Measurements from ENCODE around the gene DNAJC7. TPM values are rescaled to one million over a fixed set of nuclear protein-coding genes. Genes with fewer than 3 reads are reported as not detected.
"Not testable (repeated sequence)": the region's sequence is repeated elsewhere in the genome, so short reads cannot be mapped to it uniquely, and the experiment has no call there.

Gene DNAJC7
- total RNA-seq, 1 donor from 2014 or later, result 92.5 TPM

- no peak for DNase-seq (ENCODE audit: low spot score)
- H3K79me2 ChIP-seq (ENCODE audit: low read depth), result peaks cover 6% of the 10 kb centered on the region
- no peaks in the 10 kb centered on the region for H4K20me1 ChIP-seq (ENCODE audit: low read depth)
- H3F3A ChIP-seq (ENCODE audit: low read depth), result no peaks in the 10 kb centered on the region
- H2AFZ ChIP-seq (replicated peaks), result no peak overlapping the region
- H3K36me3 ChIP-seq, result no peaks in the 10 kb centered on the region
- peaks cover 4% of the 10 kb centered on the region for H3K4me1 ChIP-seq
- Mint-ChIP-seq H3K27me3 (ENCODE audit: insufficient read depth, low read depth) (peaks cover 2% of the 10 kb centered on the region), H3K9me3 (no peaks in the 10 kb centered on the region), H3K4me3 (no peak overlapping the region), H3K36me3 (peaks cover 7% of the 10 kb centered on the region), H3K27ac (peak overlapping the region; percentile 6), H3K4me1 (peaks cover 7% of the 10 kb centered on the region)
- H3K9me3 ChIP-seq (ENCODE audit: low read depth), result no peaks in the 10 kb centered on the region
- no peak overlapping the region for H3K27ac ChIP-seq
- H3K4me3 ChIP-seq, result no peak overlapping the region
- no peak overlapping the region for H3K4me2 ChIP-seq
- TF ChIP-seq EZH2 (IDR thresholded peaks at IDR 0.05) (no peak), EZH2phosphoT487 (IDR thresholded peaks at IDR 0.05) (no peak), CTCF (IDR thresholded peaks at IDR 0.05) (no peak)
- H3K27me3 ChIP-seq, result no peaks in the 10 kb centered on the region
- H3K9ac ChIP-seq, result no peak overlapping the region
These were observed 81.6 kb downstream of the DNAJC7 start for GRCh38 chr17:41935641-41936040.

- peaks cover 16% of the 10 kb centered on the region for H3K79me2 ChIP-seq (ENCODE audit: low read depth)
- H3K4me1 ChIP-seq, result peaks cover 9% of the 10 kb centered on the region
- H2AFZ ChIP-seq (replicated peaks), result no peak overlapping the region
- DNase-seq (ENCODE audit: low spot score), result no peak
- no peak overlapping the region for H3K9ac ChIP-seq
- H3K4me3 Mint-ChIP-seq, result peak overlapping the region; percentile 34
- H3K4me2 ChIP-seq, result no peak overlapping the region
- no peaks in the 10 kb centered on the region for H3K9me3 ChIP-seq (ENCODE audit: low read depth)
- TF ChIP-seq EZH2phosphoT487 (IDR thresholded peaks at IDR 0.05), result no peak
- TF ChIP-seq EZH2 (IDR thresholded peaks at IDR 0.05), result no peak
- TF ChIP-seq CTCF (IDR thresholded peaks at IDR 0.05), result no peak
- H3K27ac Mint-ChIP-seq, result no peak overlapping the region
- H3K4me1 Mint-ChIP-seq, result peaks cover 21% of the 10 kb centered on the region
- no peaks in the 10 kb centered on the region for H3K27me3 ChIP-seq
- no peaks in the 10 kb centered on the region for H3K36me3 ChIP-seq
- H3K4me3 ChIP-seq, result no peak overlapping the region
- H3K27ac ChIP-seq, result no peak overlapping the region
- peaks cover 8% of the 10 kb centered on the region for H3F3A ChIP-seq (ENCODE audit: low read depth)
- H3K27me3 Mint-ChIP-seq (ENCODE audit: insufficient read depth, low read depth), result peaks cover 6% of the 10 kb centered on the region
- H3K9me3 Mint-ChIP-seq, result no peaks in the 10 kb centered on the region
- no peaks in the 10 kb centered on the region for H4K20me1 ChIP-seq (ENCODE audit: low read depth)
- H3K36me3 Mint-ChIP-seq, result peaks cover 6% of the 10 kb centered on the region
These were observed 84.3 kb downstream of the DNAJC7 start for GRCh38 chr17:41932816-41933389.

DNA sequence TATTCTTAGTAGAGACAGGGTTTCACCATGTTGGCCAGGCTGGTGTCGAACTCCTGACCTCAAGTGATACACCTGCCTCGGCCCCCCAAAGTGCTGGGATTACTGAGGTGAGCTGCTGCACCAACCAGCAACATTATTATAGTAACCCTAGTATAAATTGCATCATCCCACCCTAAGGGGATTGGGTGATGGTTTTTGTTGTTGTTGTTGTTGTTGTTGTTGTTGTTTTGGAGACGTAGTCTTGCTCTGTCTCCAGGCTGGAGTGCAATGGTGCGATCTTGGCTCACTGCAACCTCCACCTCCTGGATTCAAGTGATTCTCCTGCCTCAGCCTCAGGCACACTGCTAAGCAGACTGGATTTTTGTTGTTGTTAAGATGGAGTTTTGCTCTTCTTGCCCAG lies 85.5 kb downstream of the DNAJC7 start:
- Mint-ChIP-seq H3K4me1 (peaks cover 21% of the 10 kb centered on the region), H3K4me3 (peak overlapping the region; percentile 98)
- DNase-seq (ENCODE audit: low spot score); H3K36me3 ChIP-seq; H3K9me3 Mint-ChIP-seq; H3K9ac ChIP-seq; H3K27ac Mint-ChIP-seq; H3K4me1 ChIP-seq; H4K20me1 ChIP-seq (ENCODE audit: low read depth); H3K27me3 ChIP-seq; H3K27ac ChIP-seq; H3K9me3 ChIP-seq (ENCODE audit: low read depth); H3K36me3 Mint-ChIP-seq; H2AFZ ChIP-seq (replicated peaks); H3K4me3 ChIP-seq; H3K27me3 Mint-ChIP-seq (ENCODE audit: insufficient read depth, low read depth); H3F3A ChIP-seq (ENCODE audit: low read depth): not testable (repeated sequence)
- Histone ChIP-seq H3K79me2 (ENCODE audit: low read depth) (peaks cover 16% of the 10 kb centered on the region), H3K4me2 (peak overlapping the region; percentile 86)

DNA sequence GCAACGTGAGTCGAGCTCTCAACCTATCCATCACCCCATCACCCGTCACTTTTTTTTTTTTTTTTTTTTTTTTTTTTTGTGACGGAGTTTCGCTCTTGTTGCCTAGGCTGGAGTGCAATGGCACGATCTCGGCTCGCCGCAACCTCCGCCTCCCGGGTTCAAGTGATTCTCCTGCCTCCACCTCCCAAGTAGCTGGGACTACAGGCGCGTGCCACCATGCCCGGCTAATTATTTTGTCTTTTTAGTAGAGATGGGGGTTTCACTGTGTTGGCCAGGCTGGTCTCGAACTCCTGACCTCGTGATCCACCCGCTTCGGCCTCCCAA lies 86.4 kb downstream of the DNAJC7 start:
- H4K20me1 ChIP-seq (ENCODE audit: low read depth); H3K9me3 Mint-ChIP-seq; H3K9ac ChIP-seq; H3K36me3 ChIP-seq; H3K9me3 ChIP-seq (ENCODE audit: low read depth); H3K4me1 ChIP-seq; H3F3A ChIP-seq (ENCODE audit: low read depth); DNase-seq (ENCODE audit: low spot score); H3K27ac ChIP-seq; H3K27me3 ChIP-seq; H3K36me3 Mint-ChIP-seq; H3K27me3 Mint-ChIP-seq (ENCODE audit: insufficient read depth, low read depth): not testable (repeated sequence)
- Mint-ChIP-seq H3K4me3 (peak overlapping the region; percentile 98), H3K27ac (peak overlapping the region; percentile 94), H3K4me1 (peaks cover 21% of the 10 kb centered on the region)
- Histone ChIP-seq H3K79me2 (ENCODE audit: low read depth) (peaks cover 16% of the 10 kb centered on the region), H3K4me2 (peak overlapping the region; percentile 86), H2AFZ (replicated peaks) (peak overlapping the region; percentile 84), H3K4me3 (peak overlapping the region; percentile 71)

Measured in neural progenitor cell (in vitro differentiated cells).